ENCODE data around the gene VSIG10L. TPM values are rescaled to one million over a fixed set of nuclear protein-coding genes. Genes with fewer than 3 reads are reported as not detected.

Gene VSIG10L
- total RNA-seq, 2 donors from 2014 or later, result 1.1 to 2.1 TPM

- Histone ChIP-seq H3K4me1 (peaks cover 4% of the 10 kb centered on the region), H3K36me3 (no peaks in the 10 kb centered on the region), H3K9me3 (no peaks in the 10 kb centered on the region), H3K27me3 (no peaks in the 10 kb centered on the region), H3K27ac (peak overlapping the region; percentile 17), H3K9ac (ENCODE audit: low read depth in 2 of 2, low read length in 2 of 2) (peak overlapping the region in 1 of 2 donors; percentile 34), H3K4me3 (no peak overlapping the region)
- no peak for TF ChIP-seq CTCF (IDR thresholded peaks at IDR 0.05)
- DNase-seq, result no peak
- intact Hi-C loops (cut with DNase I), result no loop called here
Measured at GRCh38 chr19:51372021-51372648, 30.2 kb upstream of the VSIG10L start.

- H3K9ac ChIP-seq (ENCODE audit: low read depth in 2 of 2, low read length in 2 of 2), result no peak overlapping the region
- H3K36me3 ChIP-seq, result no peaks in the 10 kb centered on the region
- no peak for TF ChIP-seq CTCF (IDR thresholded peaks at IDR 0.05)
- no peaks in the 10 kb centered on the region for H3K9me3 ChIP-seq
- peaks cover 4% of the 10 kb centered on the region for H3K4me1 ChIP-seq
- H3K27ac ChIP-seq, result no peak overlapping the region
- intact Hi-C loops (cut with DNase I), result no loop called here
- no peak for DNase-seq
- H3K4me3 ChIP-seq, result no peak overlapping the region
- no peaks in the 10 kb centered on the region for H3K27me3 ChIP-seq
Measured at GRCh38 chr19:51371186-51371690, 29.3 kb upstream of the VSIG10L start.

GRCh38 chr19:51370230-51370629 is 28.3 kb upstream of the VSIG10L start:
- no peak overlapping the region for H3K27ac ChIP-seq

GRCh38 chr19:51368366-51369282 is 26.7 kb upstream of the VSIG10L start, which contains the start of gene CLDND2:
Gene CLDND2, minus strand, starts transcription at chr19:51369003. Its CDS starts 426 bp downstream, at chr19:51368577.
- peak within 1 kb of the TSS; percentile 82 to 100 for H3K9ac ChIP-seq (ENCODE audit: low read depth in 2 of 2, low read length in 2 of 2)
- H3K9me3 ChIP-seq, result no peaks in the 10 kb centered on the region
- H3K4me1 ChIP-seq, result peaks cover 10% of the 10 kb centered on the region
- H3K27ac ChIP-seq, result peak within 1 kb of the TSS; percentile 91
- no peaks in the 10 kb centered on the region for H3K36me3 ChIP-seq
- H3K4me3 ChIP-seq, result peak within 1 kb of the TSS; percentile 76
- intact Hi-C loops (cut with DNase I), result loop anchor here (2.0 kb wide), 1 partner anchor 26 kb away; no protein-coding TSS in a partner anchor
- no peaks in the 10 kb centered on the region for H3K27me3 ChIP-seq
- no peak for TF ChIP-seq CTCF (IDR thresholded peaks at IDR 0.05)
- no peak for DNase-seq

More at GRCh38 chr19:51370230-51370629, 28.3 kb upstream of the VSIG10L start:
- H3K4me3 ChIP-seq, result no peak overlapping the region
- intact Hi-C loops (cut with DNase I), result no loop called here
- H3K9ac ChIP-seq (ENCODE audit: low read depth in 2 of 2, low read length in 2 of 2), result no peak overlapping the region
- no peak for DNase-seq
- peaks cover 8% of the 10 kb centered on the region for H3K4me1 ChIP-seq
- TF ChIP-seq CTCF (IDR thresholded peaks at IDR 0.05), result no peak
- H3K9me3 ChIP-seq, result no peaks in the 10 kb centered on the region
- H3K27me3 ChIP-seq, result no peaks in the 10 kb centered on the region
- no peaks in the 10 kb centered on the region for H3K36me3 ChIP-seq

GRCh38 chr19:51367565-51368365 is 25.8 kb upstream of the VSIG10L start:
- Histone ChIP-seq H3K4me1 (peaks cover 10% of the 10 kb centered on the region), H3K27me3 (no peaks in the 10 kb centered on the region), H3K4me3 (peak overlapping the region; percentile 76), H3K9me3 (no peaks in the 10 kb centered on the region), H3K9ac (ENCODE audit: low read depth in 2 of 2, low read length in 2 of 2) (peak overlapping the region; percentile 82 to 100), H3K27ac (peak overlapping the region; percentile 91), H3K36me3 (no peaks in the 10 kb centered on the region)
- DNase-seq, result peak; percentile 100
- intact Hi-C loops (cut with DNase I), result loop anchor here (2.0 kb wide), 1 partner anchor 27 kb away; no protein-coding TSS in a partner anchor
- no peak for TF ChIP-seq CTCF (IDR thresholded peaks at IDR 0.05)

All from colonic mucosa (tissue), 4 donors.